Body of pancreas (tissue), 4 donors: ENCODE results near the gene VEGFA.

Experiments used
- POLR2A ChIP-seq, 3 donors: fragments of 450-650 bp; IDR thresholded peaks; one replicate each; pipeline ENCODE4 v1.6.1; 2016; ENCODE audit warnings: antibody characterized with exemption in 3 of 3, mild to moderate bottlenecking in 2 of 3
- TF ChIP-seq, protein P1 (sequence below), 7 experiments: fragments of 450-650 bp in 4 of 7; fragments of 200-600 bp in 3 of 7; sonication (generic) in 3 of 7; IDR thresholded peaks; one replicate each; pipeline ENCODE4 v1.5.1; 2016 to 2019; ENCODE audit warnings: antibody characterized with exemption in 7 of 7

DNA sequence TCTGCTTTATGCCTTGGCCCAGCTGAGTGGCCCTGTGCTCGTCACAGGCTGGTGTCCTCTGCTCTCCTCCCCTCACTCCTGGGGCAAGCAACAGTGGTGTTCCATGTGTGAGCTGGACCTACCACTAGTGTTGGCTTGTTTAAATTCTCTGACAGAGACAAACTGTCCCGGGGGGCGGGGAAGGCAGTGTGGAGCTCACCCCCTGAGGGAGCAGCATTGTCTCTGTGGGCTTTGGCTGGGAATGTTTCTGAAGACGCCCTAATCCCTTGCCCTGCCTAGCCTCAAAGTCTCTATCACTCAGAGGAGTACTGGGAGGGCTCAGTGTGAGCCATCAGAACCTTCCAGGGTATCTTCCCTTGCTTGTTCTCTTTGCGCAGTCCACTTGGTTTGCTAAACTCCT, 5.2 kb upstream of the VEGFA start:
- no peak for TF ChIP-seq POLR2A (IDR thresholded peaks at IDR 0.05)
- TF ChIP-seq, protein P1, sequence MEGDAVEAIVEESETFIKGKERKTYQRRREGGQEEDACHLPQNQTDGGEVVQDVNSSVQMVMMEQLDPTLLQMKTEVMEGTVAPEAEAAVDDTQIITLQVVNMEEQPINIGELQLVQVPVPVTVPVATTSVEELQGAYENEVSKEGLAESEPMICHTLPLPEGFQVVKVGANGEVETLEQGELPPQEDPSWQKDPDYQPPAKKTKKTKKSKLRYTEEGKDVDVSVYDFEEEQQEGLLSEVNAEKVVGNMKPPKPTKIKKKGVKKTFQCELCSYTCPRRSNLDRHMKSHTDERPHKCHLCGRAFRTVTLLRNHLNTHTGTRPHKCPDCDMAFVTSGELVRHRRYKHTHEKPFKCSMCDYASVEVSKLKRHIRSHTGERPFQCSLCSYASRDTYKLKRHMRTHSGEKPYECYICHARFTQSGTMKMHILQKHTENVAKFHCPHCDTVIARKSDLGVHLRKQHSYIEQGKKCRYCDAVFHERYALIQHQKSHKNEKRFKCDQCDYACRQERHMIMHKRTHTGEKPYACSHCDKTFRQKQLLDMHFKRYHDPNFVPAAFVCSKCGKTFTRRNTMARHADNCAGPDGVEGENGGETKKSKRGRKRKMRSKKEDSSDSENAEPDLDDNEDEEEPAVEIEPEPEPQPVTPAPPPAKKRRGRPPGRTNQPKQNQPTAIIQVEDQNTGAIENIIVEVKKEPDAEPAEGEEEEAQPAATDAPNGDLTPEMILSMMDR (IDR thresholded peaks at IDR 0.05): no peak
